H9 (cell line): ENCODE data around the gene SLC29A2. TPM values are rescaled to one million over a fixed set of nuclear protein-coding genes. Genes with fewer than 3 reads are reported as not detected.

Source experiments
- DNase-seq: peaks from one replicate; pipeline ENCODE4 v3.0.0-alpha.2; 2017
- H2AFZ ChIP-seq: one replicate; pipeline ENCODE4 v1.6.1; 2013; ENCODE audit warnings: mild to moderate bottlenecking, low read length, control low read depth, moderate library complexity
- H2AK5ac ChIP-seq: 2 replicates; pipeline ENCODE4 v1.6.1; 2013; ENCODE audit warnings: low read length, control low read depth, mixed read lengths; ENCODE audit not compliant: insufficient read length
- H2BK120ac ChIP-seq: one replicate; pipeline ENCODE4 v1.6.1; 2013; ENCODE audit warnings: low read depth, mild to moderate bottlenecking, low read length, control low read depth, inconsistent platforms; ENCODE audit not compliant: poor library complexity, severe bottlenecking
- H2BK12ac ChIP-seq: 2 replicates; pipeline ENCODE4 v1.6.1; 2013; ENCODE audit warnings: low read length, control low read depth, mixed read lengths, low read depth; ENCODE audit not compliant: insufficient read length
- H2BK15ac ChIP-seq: 2 replicates; pipeline ENCODE4 v1.6.1; 2013; ENCODE audit warnings: low read depth, low read length, control low read depth
- H2BK20ac ChIP-seq: one replicate; pipeline ENCODE4 v1.6.1; 2013; ENCODE audit warnings: low read depth, mild to moderate bottlenecking, low read length, control low read depth, inconsistent platforms; ENCODE audit not compliant: poor library complexity, severe bottlenecking
- H2BK5ac ChIP-seq: 2 replicates; pipeline ENCODE4 v1.6.1; 2013; ENCODE audit warnings: low read length, control low read depth, mixed read lengths; ENCODE audit not compliant: insufficient read length
- H3K14ac ChIP-seq: 2 replicates; pipeline ENCODE4 v1.6.1; 2013; ENCODE audit warnings: low read length, control low read depth; ENCODE audit not compliant: insufficient read depth
- H3K18ac ChIP-seq: 2 replicates; pipeline ENCODE4 v1.6.1; 2013; ENCODE audit warnings: low read depth, mild to moderate bottlenecking, mixed read lengths, low read length, control low read depth; ENCODE audit not compliant: insufficient read length
- H3K23ac ChIP-seq: 2 replicates; pipeline ENCODE4 v1.6.1; 2013; ENCODE audit warnings: low read length, control low read depth, mixed read lengths, low read depth; ENCODE audit not compliant: insufficient read length
- H3K23me2 ChIP-seq: 2 replicates; pipeline ENCODE4 v1.6.1; 2013; ENCODE audit warnings: low read depth, mild to moderate bottlenecking, mixed read lengths, low read length, control low read depth; ENCODE audit not compliant: insufficient read length, poor library complexity, severe bottlenecking
- H3K27ac ChIP-seq: 2 replicates; pipeline ENCODE4 v1.5.1; 2013; ENCODE audit warnings: low read length, control low read depth, mixed read lengths, low read depth; ENCODE audit not compliant: insufficient read length
- H3K27me3 ChIP-seq: 2 replicates; pipeline ENCODE4 v1.6.1; 2013; ENCODE audit warnings: low read length, control low read depth, inconsistent platforms; ENCODE audit not compliant: insufficient read depth
- H3K4ac ChIP-seq: 2 replicates; pipeline ENCODE4 v1.6.1; 2013; ENCODE audit warnings: low read depth, mild to moderate bottlenecking, control low read depth, inconsistent platforms, low read length, moderate library complexity
- H3K4me1 ChIP-seq: 2 replicates; pipeline ENCODE4 v1.6.1; 2013; ENCODE audit warnings: low read length, control low read depth, inconsistent platforms; ENCODE audit not compliant: insufficient read depth
- H3K4me2 ChIP-seq: 2 replicates; pipeline ENCODE4 v1.6.1; 2013; ENCODE audit warnings: low read length, control low read depth, mixed read lengths; ENCODE audit not compliant: insufficient read length, insufficient read depth
- H3K56ac ChIP-seq: 2 replicates; pipeline ENCODE4 v1.6.1; 2013; ENCODE audit warnings: low read depth, mild to moderate bottlenecking, mixed read lengths, low read length, control low read depth; ENCODE audit not compliant: insufficient read length
- H3K79me1 ChIP-seq: 2 replicates; pipeline ENCODE4 v1.6.1; 2013; ENCODE audit warnings: low read depth, mild to moderate bottlenecking, moderate library complexity, low read length, control low read depth, inconsistent platforms; ENCODE audit not compliant: insufficient read depth, poor library complexity, severe bottlenecking
- H3K79me2 ChIP-seq: 2 replicates; pipeline ENCODE4 v1.6.1; 2013; ENCODE audit warnings: low read length, control low read depth, inconsistent platforms; ENCODE audit not compliant: insufficient read depth
- H3K9ac ChIP-seq: 2 replicates; pipeline ENCODE4 v1.6.1; 2013; ENCODE audit warnings: low read length, control low read depth, mixed read lengths; ENCODE audit not compliant: insufficient read length; ENCODE audit errors: extremely low read depth
- H3K9me3 ChIP-seq: one replicate; pipeline ENCODE4 v1.6.1; 2013; ENCODE audit warnings: low read depth, low read length, inconsistent platforms; ENCODE audit not compliant: control insufficient read depth
- H3T11ph ChIP-seq: one replicate; pipeline ENCODE4 v1.6.1; 2013; ENCODE audit warnings: mild to moderate bottlenecking, low read length, control low read depth, inconsistent platforms
- H4K20me1 ChIP-seq: one replicate; pipeline ENCODE4 v1.6.1; 2013; ENCODE audit not compliant: control insufficient read depth, insufficient read length, insufficient read depth
- H4K5ac ChIP-seq: 2 replicates; pipeline ENCODE4 v1.6.1; 2013; ENCODE audit warnings: low read depth, mild to moderate bottlenecking, mixed read lengths, low read length, control low read depth; ENCODE audit not compliant: insufficient read length
- H4K8ac ChIP-seq: replicated peaks from 2 replicates; pipeline ENCODE4 v1.6.1; 2013; ENCODE audit warnings: low read length, control low read depth, mixed read lengths, low read depth; ENCODE audit not compliant: insufficient read length
- H4K91ac ChIP-seq: 2 replicates; pipeline ENCODE4 v1.6.1; 2013; ENCODE audit warnings: low read depth, mild to moderate bottlenecking, moderate library complexity, mixed read lengths, low read length, control low read depth; ENCODE audit not compliant: insufficient read length
- H3K27ac Mint-ChIP-seq, 3 experiments: 2 replicates in 2 of 3; 3 replicates in 1 of 3; pipeline ENCODE4 v1.8.0; 2020 to 2021; ENCODE audit warnings: mixed read lengths in 3 of 3, mild to moderate bottlenecking in 1 of 3, moderate library complexity in 1 of 3
- H3K27me3 Mint-ChIP-seq: 2 replicates; pipeline ENCODE4 v1.8.0; 2021; ENCODE audit warnings: low read depth, mild to moderate bottlenecking, moderate library complexity, mixed read lengths
- H3K36me3 Mint-ChIP-seq, 3 experiments: 2 replicates in 2 of 3; 3 replicates in 1 of 3; pipeline ENCODE4 v1.8.0; 2020 to 2021; ENCODE audit warnings: low read depth in 3 of 3, mixed read lengths in 3 of 3; ENCODE audit not compliant: insufficient read depth in 1 of 3
- H3K4me1 Mint-ChIP-seq, 2 experiments: 2 replicates each; pipeline ENCODE4 v1.8.0; 2020; ENCODE audit warnings: mixed read lengths in 2 of 2
- H3K4me3 Mint-ChIP-seq, 2 experiments: 2 replicates in 1 of 2; 3 replicates in 1 of 2; pipeline ENCODE4 v1.8.0; 2020 to 2021; ENCODE audit warnings: mild to moderate bottlenecking in 2 of 2, mixed read lengths in 2 of 2, moderate library complexity in 1 of 2
- H3K9me3 Mint-ChIP-seq, 2 experiments: 2 replicates in 1 of 2; 3 replicates in 1 of 2; pipeline ENCODE4 v1.8.0; 2020; ENCODE audit warnings: mild to moderate bottlenecking in 2 of 2, mixed read lengths in 2 of 2, moderate library complexity in 1 of 2
- CTCF ChIP-seq: fragments of 200-600 bp; sonication (generic); conservative IDR thresholded peaks from 3 replicates; pipeline ENCODE4 v1.8.0; 2021; ENCODE audit warnings: antibody characterized with exemption, mild to moderate bottlenecking
- WGBS: extraction: QIAGEN DNeasy Blood & Tissue Kit; methylation state at CpG from one replicate; pipeline ENCODE4 v1.1.7; 2013; ENCODE audit warnings: missing lambda C conversion rate, low lambda C conversion rate, mixed read lengths; ENCODE audit not compliant: insufficient read length; ENCODE audit errors: extremely low coverage; 5-methylcytosine and 5-hydroxymethylcytosine counted together
- total RNA-seq: library from RNA; stranded (reverse); gene quantifications from 2 replicates; pipeline ENCODE4 v1.2.1, GENCODE V29; 2021

Gene SLC29A2
- total RNA-seq, 1 experiment from 2014 or later: 29.8 TPM

DNA sequence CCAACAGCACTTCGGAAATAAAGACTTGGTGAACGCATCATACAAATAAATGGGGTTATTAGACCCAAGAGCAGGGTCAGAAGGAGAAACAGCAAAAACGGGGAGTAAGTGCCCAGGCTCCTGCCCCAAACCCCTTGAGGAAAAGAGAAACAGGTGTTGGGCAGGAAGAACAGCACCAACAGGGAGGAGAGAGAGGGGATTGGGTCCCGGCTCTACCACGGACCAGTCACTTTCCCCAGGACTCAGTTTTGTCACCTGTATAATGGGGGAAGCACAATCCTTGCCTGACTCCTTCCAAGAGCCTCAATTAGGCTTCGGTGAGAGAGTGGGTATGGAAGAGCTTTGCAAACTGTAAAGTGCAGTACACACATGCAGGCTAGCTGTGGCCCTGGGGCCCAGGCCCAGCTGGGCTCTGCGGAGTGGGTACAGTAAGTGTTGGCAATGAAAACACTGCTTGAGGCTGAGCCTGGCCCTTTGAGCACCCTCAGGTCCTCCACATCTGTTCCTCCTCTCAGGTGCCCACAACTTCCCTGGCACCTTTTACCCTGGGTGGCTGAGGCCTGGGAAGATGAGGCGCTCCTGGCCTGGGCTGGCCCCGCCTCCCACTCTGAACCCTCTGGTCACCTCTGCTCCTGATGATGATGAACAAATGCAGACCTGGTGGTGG is 8.9 kb downstream of the SLC29A2 start:
- no peaks in the 10 kb centered on the region for H3K27me3 Mint-ChIP-seq
- H2BK5ac ChIP-seq: no peak overlapping the region
- no peak overlapping the region for H2BK120ac ChIP-seq
- no peaks in the 10 kb centered on the region for H4K20me1 ChIP-seq
- no peak overlapping the region for H3K4ac ChIP-seq
- no peaks in the 10 kb centered on the region for H3K79me2 ChIP-seq
- H2BK12ac ChIP-seq: no peak overlapping the region
- H2BK15ac ChIP-seq: no peak overlapping the region
- no peaks in the 10 kb centered on the region for H3K79me1 ChIP-seq
- H3K36me3 Mint-ChIP-seq: peaks cover 23 to 62% (median 46%) of the 10 kb centered on the region in 3 experiments; a peak in 6 of 7 replicates
- no peak overlapping the region for H3K56ac ChIP-seq
- H3K27me3 ChIP-seq: no peaks in the 10 kb centered on the region
- no peaks in the 10 kb centered on the region for H3K9me3 Mint-ChIP-seq
- WGBS: no CpG with 5 or more reads among the region's 9 CpGs
- H3K23ac ChIP-seq: no peak overlapping the region
- peaks cover 4% of the 10 kb centered on the region; the same call in 1 of the 2 replicates for H3K4me1 ChIP-seq
- no peak overlapping the region for H4K5ac ChIP-seq
- H3K9me3 ChIP-seq: no peaks in the 10 kb centered on the region
- H3K14ac ChIP-seq: no peak overlapping the region
- no peak overlapping the region for H2BK20ac ChIP-seq
- no peak overlapping the region for H3K4me3 Mint-ChIP-seq
- no peak for DNase-seq
- H2AK5ac ChIP-seq: no peak overlapping the region
- no peak overlapping the region for H3K18ac ChIP-seq
- no peak overlapping the region for H4K91ac ChIP-seq
- H2AFZ ChIP-seq: no peak overlapping the region
- no peak overlapping the region for H4K8ac ChIP-seq
- H3K27ac Mint-ChIP-seq: peak overlapping the region in 1 of 3 experiments; percentile 34; a peak in 1 of 7 replicates
- H3K4me2 ChIP-seq: no peak overlapping the region
- H3K23me2 ChIP-seq: no peaks in the 10 kb centered on the region
- no peak for TF ChIP-seq CTCF
- H3T11ph ChIP-seq: no peak overlapping the region
- peaks cover 7 to 8% of the 10 kb centered on the region in 2 experiments for H3K4me1 Mint-ChIP-seq
- H3K9ac ChIP-seq: no peak overlapping the region
- H3K27ac ChIP-seq: no peak overlapping the region
